Muscle layer of duodenum (tissue), 2 donors: ENCODE results near the gene INPP5F.

Experiments
- H3K27ac ChIP-seq: one replicate; pipeline ENCODE4 v1.7.0; 2013; ENCODE audit warnings: mild to moderate bottlenecking, low read length
- H3K27me3 ChIP-seq: one replicate; pipeline ENCODE4 v1.7.0; 2013; ENCODE audit warnings: low read depth, mild to moderate bottlenecking, control low read depth, low read length
- H3K36me3 ChIP-seq, 2 donors: one replicate each; pipeline ENCODE4 v1.7.0; 2013; ENCODE audit warnings: low read length in 2 of 2, control low read depth in 1 of 2, mild to moderate bottlenecking in 1 of 2; ENCODE audit not compliant: insufficient read depth in 2 of 2, control insufficient read depth in 1 of 2
- H3K4me1 ChIP-seq, 2 donors: one replicate each; pipeline ENCODE4 v1.7.0; 2013; ENCODE audit warnings: low read length in 2 of 2, mild to moderate bottlenecking in 2 of 2, control low read depth in 1 of 2, moderate library complexity in 1 of 2; ENCODE audit not compliant: insufficient read depth in 2 of 2, control insufficient read depth in 1 of 2
- H3K4me3 ChIP-seq, 2 donors: one replicate each; pipeline ENCODE4 v1.7.0; 2013; ENCODE audit warnings: low read length in 2 of 2, low read depth in 1 of 2, mild to moderate bottlenecking in 1 of 2
- H3K9me3 ChIP-seq, 2 donors: one replicate each; pipeline ENCODE4 v1.7.0; 2013; ENCODE audit warnings: low read length in 2 of 2, control low read depth in 1 of 2, mild to moderate bottlenecking in 1 of 2; ENCODE audit not compliant: control insufficient read depth in 1 of 2
- donor health status: healthy.

INPP5F gene

DNA sequence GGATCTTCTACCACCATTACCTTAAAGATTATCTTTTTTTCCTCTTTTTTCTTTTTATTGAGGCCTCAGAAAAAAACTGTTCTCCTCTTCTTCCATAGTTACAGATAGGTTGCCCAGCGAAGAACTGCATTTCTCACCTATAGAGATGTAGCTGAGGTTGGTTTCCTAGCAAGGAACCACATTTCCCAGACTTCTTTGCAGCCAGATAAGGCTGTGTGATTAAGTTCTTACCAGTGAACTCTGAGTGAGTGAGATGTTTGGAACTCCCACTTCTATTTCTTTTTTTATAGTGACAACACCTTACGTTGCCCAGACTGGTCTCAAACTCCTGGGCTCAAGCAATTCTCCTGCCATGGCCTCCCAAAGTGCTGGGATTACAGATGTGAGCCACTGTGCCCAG lies 152.7 kb downstream of the INPP5F start:
- H3K4me3 ChIP-seq = no peak overlapping the region
- no peak overlapping the region for H3K27ac ChIP-seq
- H3K27me3 ChIP-seq = no peaks in the 10 kb centered on the region
- no peaks in the 10 kb centered on the region for H3K9me3 ChIP-seq
- peaks cover 5 to 8% of the 10 kb centered on the region in 2 donors for H3K4me1 ChIP-seq
- no peaks in the 10 kb centered on the region for H3K36me3 ChIP-seq
